HG03469 (cell line): Measurements from ENCODE around the gene DCTN5.

ENCODE experiments used
- ATAC-seq: cut with Tn5 transposase; IDR thresholded peaks from one replicate; pipeline ENCODE4 v1.9.1; 2021; ENCODE audit warnings: mild to moderate bottlenecking, moderate library complexity, moderate number of reproducible peaks; ENCODE audit not compliant: unreplicated experiment

Gene DCTN5

GRCh38 chr16:23651943-23652468 is 10.7 kb downstream of the DCTN5 start:
- ATAC-seq = no peak

GRCh38 chr16:23663918-23664317 is 22.7 kb downstream of the DCTN5 start:
- ATAC-seq = no peak

GRCh38 chr16:23666571-23667354 is 25.5 kb downstream of the DCTN5 start:
- no peak for ATAC-seq

GRCh38 chr16:23667355-23667659 is 26.0 kb downstream of the DCTN5 start:
- ATAC-seq = no peak

- ATAC-seq = no peak
These were observed 27.0 kb downstream of the DCTN5 start for GRCh38 chr16:23668225-23668624.

GRCh38 chr16:23668873-23669272 is 27.6 kb downstream of the DCTN5 start:
- ATAC-seq = no peak

- ATAC-seq = peak; percentile 92
These were observed 29.0 kb downstream of the DCTN5 start for GRCh38 chr16:23670137-23670776.

- no peak for ATAC-seq
These were observed 32.8 kb downstream of the DCTN5 start for GRCh38 chr16:23673971-23674614.

- no peak for ATAC-seq
These were observed 35.7 kb downstream of the DCTN5 start for GRCh38 chr16:23676924-23677480.

GRCh38 chr16:23678430-23679273 is 37.4 kb downstream of the DCTN5 start, which contains the start of gene PLK1:
TSS of gene PLK1 (plus strand) at chr16:23678889. CDS start at chr16:23678933, 44 bp downstream.
- peak; percentile 55 for ATAC-seq

GRCh38 chr16:23679274-23679985 is 38.2 kb downstream of the DCTN5 start:
- no peak for ATAC-seq

- ATAC-seq = no peak
These were observed 38.7 kb downstream of the DCTN5 start for GRCh38 chr16:23679986-23680336.

GRCh38 chr16:23682181-23682580 is 40.9 kb downstream of the DCTN5 start:
- ATAC-seq = no peak

GRCh38 chr16:23683487-23683886 is 42.2 kb downstream of the DCTN5 start:
- no peak for ATAC-seq

GRCh38 chr16:23687034-23687808 is 46.0 kb downstream of the DCTN5 start:
- no peak for ATAC-seq

- ATAC-seq = no peak
These were observed 48.3 kb downstream of the DCTN5 start for GRCh38 chr16:23689442-23690187.

- ATAC-seq = no peak
These were observed 49.7 kb downstream of the DCTN5 start for GRCh38 chr16:23690771-23691482.
